GM21423 (cell line): ENCODE measurements around the gene MYL11.
A peak's percentile ranks its signal among the peaks of the same experiment; 100 is the strongest.

Experiments
- ATAC-seq: cut with Tn5 transposase; IDR thresholded peaks from one replicate; pipeline ENCODE4 v1.9.1; 2021; ENCODE audit warnings: mild to moderate bottlenecking, moderate library complexity; ENCODE audit not compliant: unreplicated experiment

MYL11 gene

DNA sequence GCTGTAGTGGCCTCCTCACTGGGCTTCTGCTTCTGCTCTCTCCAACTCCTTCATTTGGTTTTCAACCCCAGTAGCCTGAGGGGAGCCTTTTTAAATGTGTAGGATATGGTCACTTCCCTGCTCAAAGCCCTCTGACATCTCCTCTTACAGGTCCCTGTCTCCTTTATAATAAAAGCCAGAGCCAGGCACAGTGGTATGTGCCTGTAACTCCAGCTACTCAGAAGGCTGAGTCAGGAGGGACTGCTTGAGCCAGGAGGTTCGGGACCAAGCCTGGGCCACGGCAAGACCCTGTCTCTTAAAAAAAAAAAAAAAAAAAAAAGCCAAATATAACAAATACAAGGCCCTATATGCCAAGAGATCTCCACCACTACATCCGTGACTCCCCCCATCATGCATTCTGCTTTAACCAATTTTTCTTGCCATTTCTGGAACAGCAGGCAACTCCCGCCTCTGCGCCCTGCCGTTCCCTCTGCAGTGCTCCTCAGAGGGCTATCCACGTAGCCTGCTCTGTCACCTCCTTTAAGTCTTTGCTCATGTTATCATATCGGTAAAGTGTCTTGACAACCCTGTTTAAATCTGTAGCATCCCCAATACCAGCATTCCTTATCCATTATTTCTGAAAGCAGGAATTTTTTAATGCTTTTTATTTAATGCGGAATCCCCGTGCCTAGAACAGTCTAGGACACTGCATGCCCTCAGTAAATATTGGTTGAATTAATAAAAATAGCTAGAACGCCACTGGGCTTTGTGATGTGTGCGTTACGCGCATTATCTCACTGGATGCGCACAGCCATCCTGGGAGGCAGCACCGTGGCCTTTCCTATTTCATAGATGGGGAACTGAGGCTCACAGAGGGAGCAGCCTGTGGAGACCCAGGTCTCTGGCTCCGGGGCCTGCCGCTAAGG is 42.3 kb downstream of the MYL11 start:
- no peak for ATAC-seq

DNA sequence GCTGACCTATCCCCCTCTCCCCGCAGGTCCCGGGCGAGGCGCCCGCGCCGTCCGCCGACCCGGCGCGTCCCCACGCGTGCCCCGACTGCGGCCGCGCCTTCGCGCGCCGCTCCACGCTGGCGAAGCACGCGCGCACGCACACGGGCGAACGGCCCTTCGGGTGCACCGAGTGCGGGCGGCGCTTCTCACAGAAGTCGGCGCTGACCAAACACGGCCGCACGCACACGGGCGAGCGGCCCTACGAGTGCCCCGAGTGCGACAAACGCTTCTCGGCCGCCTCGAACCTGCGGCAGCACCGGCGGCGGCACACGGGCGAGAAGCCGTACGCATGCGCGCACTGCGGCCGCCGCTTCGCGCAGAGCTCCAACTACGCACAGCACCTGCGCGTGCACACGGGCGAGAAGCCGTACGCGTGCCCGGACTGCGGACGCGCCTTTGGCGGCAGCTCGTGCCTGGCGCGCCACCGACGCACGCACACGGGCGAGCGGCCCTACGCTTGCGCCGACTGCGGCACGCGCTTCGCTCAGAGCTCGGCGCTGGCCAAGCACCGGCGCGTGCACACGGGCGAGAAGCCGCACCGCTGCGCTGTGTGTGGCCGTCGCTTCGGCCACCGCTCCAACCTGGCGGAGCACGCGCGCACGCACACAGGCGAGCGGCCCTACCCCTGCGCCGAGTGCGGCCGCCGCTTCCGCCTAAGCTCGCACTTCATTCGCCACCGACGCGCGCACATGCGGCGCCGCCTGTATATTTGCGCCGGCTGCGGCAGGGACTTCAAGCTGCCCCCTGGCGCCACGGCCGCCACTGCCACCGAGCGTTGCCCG is 43.1 kb downstream of the MYL11 start:
- peak; percentile 70 for ATAC-seq

DNA sequence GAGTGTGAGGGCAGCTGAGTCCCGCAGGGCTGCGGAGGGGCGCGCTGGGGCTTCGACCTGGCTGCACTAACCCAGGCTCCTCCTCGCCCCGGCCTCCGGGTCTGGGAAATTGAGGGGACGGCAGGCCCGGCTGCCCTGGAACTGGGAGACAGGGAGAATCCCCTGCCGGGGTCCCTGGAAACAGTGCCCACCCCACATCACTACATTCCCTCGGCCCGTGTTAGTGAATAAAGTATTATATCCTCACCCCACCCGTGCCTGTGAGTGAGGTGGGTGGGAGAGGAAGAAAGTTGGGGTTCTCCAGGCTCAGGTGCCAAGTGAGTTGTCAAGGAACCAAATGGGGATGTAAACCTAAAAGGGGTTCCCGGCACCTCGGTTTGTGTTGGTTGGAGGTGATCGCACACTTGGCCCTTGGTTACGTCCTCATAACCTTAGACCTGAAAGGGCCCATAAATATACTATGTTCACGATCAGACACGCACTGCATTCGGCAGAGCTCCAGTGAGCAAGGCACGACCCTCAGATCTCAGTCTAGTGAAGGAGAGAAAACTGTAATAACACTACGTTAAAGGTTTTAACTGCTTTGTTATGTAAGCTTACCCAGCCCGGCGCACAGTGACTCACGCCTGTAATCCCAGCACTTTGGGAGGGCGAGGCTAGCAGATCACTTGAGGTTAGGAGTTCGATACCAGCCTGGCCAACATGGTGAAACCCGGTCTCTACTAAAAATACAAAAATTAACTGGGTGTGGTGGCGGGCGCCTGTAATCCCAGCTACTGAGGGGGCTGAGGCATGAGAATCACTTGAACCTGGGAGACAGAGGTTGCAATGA is 44.0 kb downstream of the MYL11 start:
- ATAC-seq = no peak

DNA sequence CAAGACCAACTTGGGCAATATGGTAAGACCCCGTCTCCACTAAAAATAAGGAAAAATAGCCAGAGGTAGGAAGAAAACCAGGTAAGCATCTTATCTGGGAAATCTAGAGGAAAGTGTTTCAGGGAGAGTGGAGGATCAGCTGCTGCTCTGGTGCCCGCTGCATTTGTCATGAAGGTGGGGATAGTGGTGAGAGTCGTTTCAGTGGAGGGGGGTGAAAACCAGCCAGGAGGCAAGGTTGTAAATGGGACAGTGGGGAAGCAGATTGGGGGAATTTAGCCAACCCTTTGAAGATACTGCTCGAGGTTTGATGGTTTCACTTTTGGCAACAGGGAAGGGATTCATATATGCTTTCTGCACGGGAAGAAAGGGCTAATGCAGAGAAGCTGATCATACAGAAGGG is 46.4 kb downstream of the MYL11 start:
- ATAC-seq = no peak
